Liver (tissue), 3 donors: Measurements from ENCODE around the gene GDPD5.

Experiments used
- EGR1 ChIP-seq, 2 donors: IDR thresholded peaks; 2 replicates each; pipeline ENCODE4 v1.6.1; 2016 to 2018; ENCODE audit warnings: antibody characterized with exemption in 2 of 2, low read depth in 2 of 2
- GABPA ChIP-seq, 2 donors: IDR thresholded peaks in 1 of 2; conservative IDR thresholded peaks in 1 of 2; 2 replicates each; pipeline ENCODE4 v1.6.1; 2016; ENCODE audit warnings: antibody characterized with exemption in 2 of 2, mild to moderate bottlenecking in 1 of 2, moderate library complexity in 1 of 2
- HNF4G ChIP-seq: IDR thresholded peaks from 2 replicates; pipeline ENCODE4 v1.6.1; 2016; ENCODE audit warnings: antibody characterized with exemption
- JUND ChIP-seq, 2 donors: IDR thresholded peaks; 2 replicates each; pipeline ENCODE4 v1.6.1; 2016; ENCODE audit warnings: antibody characterized with exemption in 2 of 2
- RAD21 ChIP-seq, 2 donors: IDR thresholded peaks; 2 replicates each; pipeline ENCODE4 v1.6.1; 2016; ENCODE audit warnings: antibody characterized with exemption in 2 of 2, mild to moderate bottlenecking in 2 of 2
- RXRA ChIP-seq, 2 donors: IDR thresholded peaks; 2 replicates each; pipeline ENCODE4 v1.6.1; 2017 to 2018; ENCODE audit warnings: antibody characterized with exemption in 2 of 2, mild to moderate bottlenecking in 1 of 2
- SP1 ChIP-seq: IDR thresholded peaks from 2 replicates; pipeline ENCODE4 v1.6.1; 2018; ENCODE audit warnings: antibody characterized with exemption, mild to moderate bottlenecking
- TAF1 ChIP-seq: conservative IDR thresholded peaks from 2 replicates; pipeline ENCODE4 v1.6.1; 2016; ENCODE audit warnings: antibody characterized with exemption, mild to moderate bottlenecking
- TF ChIP-seq, protein P1 (sequence below): fragments of 150-350 bp; IDR thresholded peaks from 2 replicates; pipeline ENCODE4 v1.5.1; 2017; ENCODE audit warnings: improper control_type of control experiment, low read depth, low read length; ENCODE audit not compliant: missing input control
- TF ChIP-seq, protein P2 (sequence below): IDR thresholded peaks from 2 replicates; pipeline ENCODE4 v1.6.1; 2016; ENCODE audit warnings: antibody characterized with exemption
- TF ChIP-seq, protein P3 (sequence below): IDR thresholded peaks from 2 replicates; pipeline ENCODE4 v1.6.1; 2016; ENCODE audit warnings: antibody characterized with exemption, mild to moderate bottlenecking
- TF ChIP-seq, protein P4 (sequence below): IDR thresholded peaks from 2 replicates; pipeline ENCODE4 v1.6.1; 2016; ENCODE audit warnings: antibody characterized with exemption
- donor health status: healthy.
- donor health status: healthy.

DNA sequence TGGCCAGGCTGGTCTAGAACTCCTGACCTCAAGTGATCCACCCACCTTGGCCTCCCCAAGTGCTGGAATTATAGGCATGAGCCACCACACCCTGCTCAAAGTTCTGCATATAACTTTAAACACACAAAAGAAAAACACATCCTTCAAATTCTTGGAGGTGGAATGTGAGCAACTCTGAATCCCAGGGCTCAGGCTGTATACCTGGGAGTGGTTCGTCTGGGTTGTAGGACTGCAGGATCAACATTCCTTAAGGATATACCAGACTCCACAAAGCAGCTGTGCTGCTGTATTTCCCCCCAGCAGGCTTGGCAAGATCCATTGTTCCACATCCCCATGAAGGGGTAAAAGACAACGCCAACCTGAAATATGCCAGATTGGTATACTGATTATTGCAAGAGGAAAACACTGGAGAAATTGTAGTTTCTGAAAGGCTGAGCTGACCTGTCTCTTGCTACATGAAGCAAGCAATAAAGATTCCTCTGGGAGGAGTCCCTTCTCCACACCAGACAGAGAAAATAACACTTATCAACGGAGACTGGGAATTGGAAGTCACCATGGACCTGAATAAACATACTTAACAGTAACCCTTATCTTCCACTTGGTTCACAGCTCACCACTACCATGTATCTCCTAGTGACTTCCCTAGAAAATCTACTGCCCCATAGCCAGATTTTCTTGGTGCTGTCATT is 138.7 kb downstream of the GDPD5 start:
- TF ChIP-seq, protein P1, sequence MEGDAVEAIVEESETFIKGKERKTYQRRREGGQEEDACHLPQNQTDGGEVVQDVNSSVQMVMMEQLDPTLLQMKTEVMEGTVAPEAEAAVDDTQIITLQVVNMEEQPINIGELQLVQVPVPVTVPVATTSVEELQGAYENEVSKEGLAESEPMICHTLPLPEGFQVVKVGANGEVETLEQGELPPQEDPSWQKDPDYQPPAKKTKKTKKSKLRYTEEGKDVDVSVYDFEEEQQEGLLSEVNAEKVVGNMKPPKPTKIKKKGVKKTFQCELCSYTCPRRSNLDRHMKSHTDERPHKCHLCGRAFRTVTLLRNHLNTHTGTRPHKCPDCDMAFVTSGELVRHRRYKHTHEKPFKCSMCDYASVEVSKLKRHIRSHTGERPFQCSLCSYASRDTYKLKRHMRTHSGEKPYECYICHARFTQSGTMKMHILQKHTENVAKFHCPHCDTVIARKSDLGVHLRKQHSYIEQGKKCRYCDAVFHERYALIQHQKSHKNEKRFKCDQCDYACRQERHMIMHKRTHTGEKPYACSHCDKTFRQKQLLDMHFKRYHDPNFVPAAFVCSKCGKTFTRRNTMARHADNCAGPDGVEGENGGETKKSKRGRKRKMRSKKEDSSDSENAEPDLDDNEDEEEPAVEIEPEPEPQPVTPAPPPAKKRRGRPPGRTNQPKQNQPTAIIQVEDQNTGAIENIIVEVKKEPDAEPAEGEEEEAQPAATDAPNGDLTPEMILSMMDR = no peak
- no peak for TF ChIP-seq TAF1
- no peak for TF ChIP-seq RXRA (IDR thresholded peaks at IDR 0.05)
- TF ChIP-seq HNF4G = no peak
- TF ChIP-seq GABPA (IDR thresholded peaks at IDR 0.05 in 1 of 2, conservative IDR thresholded peaks at IDR 0.05 in 1 of 2) = no peak
- TF ChIP-seq, protein P2, sequence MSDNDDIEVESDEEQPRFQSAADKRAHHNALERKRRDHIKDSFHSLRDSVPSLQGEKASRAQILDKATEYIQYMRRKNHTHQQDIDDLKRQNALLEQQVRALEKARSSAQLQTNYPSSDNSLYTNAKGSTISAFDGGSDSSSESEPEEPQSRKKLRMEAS = no peak
- TF ChIP-seq, protein P3, sequence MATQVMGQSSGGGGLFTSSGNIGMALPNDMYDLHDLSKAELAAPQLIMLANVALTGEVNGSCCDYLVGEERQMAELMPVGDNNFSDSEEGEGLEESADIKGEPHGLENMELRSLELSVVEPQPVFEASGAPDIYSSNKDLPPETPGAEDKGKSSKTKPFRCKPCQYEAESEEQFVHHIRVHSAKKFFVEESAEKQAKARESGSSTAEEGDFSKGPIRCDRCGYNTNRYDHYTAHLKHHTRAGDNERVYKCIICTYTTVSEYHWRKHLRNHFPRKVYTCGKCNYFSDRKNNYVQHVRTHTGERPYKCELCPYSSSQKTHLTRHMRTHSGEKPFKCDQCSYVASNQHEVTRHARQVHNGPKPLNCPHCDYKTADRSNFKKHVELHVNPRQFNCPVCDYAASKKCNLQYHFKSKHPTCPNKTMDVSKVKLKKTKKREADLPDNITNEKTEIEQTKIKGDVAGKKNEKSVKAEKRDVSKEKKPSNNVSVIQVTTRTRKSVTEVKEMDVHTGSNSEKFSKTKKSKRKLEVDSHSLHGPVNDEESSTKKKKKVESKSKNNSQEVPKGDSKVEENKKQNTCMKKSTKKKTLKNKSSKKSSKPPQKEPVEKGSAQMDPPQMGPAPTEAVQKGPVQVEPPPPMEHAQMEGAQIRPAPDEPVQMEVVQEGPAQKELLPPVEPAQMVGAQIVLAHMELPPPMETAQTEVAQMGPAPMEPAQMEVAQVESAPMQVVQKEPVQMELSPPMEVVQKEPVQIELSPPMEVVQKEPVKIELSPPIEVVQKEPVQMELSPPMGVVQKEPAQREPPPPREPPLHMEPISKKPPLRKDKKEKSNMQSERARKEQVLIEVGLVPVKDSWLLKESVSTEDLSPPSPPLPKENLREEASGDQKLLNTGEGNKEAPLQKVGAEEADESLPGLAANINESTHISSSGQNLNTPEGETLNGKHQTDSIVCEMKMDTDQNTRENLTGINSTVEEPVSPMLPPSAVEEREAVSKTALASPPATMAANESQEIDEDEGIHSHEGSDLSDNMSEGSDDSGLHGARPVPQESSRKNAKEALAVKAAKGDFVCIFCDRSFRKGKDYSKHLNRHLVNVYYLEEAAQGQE = no peak
- TF ChIP-seq JUND (IDR thresholded peaks at IDR 0.05) = no peak
- no peak for TF ChIP-seq EGR1 (IDR thresholded peaks at IDR 0.05; ENCODE audit: low read depth in 2 of 2)
- TF ChIP-seq SP1 = no peak
- no peak for TF ChIP-seq RAD21 (IDR thresholded peaks at IDR 0.05)
- TF ChIP-seq, protein P4, sequence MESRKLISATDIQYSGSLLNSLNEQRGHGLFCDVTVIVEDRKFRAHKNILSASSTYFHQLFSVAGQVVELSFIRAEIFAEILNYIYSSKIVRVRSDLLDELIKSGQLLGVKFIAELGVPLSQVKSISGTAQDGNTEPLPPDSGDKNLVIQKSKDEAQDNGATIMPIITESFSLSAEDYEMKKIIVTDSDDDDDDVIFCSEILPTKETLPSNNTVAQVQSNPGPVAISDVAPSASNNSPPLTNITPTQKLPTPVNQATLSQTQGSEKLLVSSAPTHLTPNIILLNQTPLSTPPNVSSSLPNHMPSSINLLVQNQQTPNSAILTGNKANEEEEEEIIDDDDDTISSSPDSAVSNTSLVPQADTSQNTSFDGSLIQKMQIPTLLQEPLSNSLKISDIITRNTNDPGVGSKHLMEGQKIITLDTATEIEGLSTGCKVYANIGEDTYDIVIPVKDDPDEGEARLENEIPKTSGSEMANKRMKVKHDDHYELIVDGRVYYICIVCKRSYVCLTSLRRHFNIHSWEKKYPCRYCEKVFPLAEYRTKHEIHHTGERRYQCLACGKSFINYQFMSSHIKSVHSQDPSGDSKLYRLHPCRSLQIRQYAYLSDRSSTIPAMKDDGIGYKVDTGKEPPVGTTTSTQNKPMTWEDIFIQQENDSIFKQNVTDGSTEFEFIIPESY = no peak
